ENCODE data around the gene UROS. TPM values are rescaled to one million over a fixed set of nuclear protein-coding genes. Genes with fewer than 3 reads are reported as not detected.

The UROS gene
- 10 to 100 TPM; 28.8 to 55.7 (median 44.6) TPM for total RNA-seq

DNA sequence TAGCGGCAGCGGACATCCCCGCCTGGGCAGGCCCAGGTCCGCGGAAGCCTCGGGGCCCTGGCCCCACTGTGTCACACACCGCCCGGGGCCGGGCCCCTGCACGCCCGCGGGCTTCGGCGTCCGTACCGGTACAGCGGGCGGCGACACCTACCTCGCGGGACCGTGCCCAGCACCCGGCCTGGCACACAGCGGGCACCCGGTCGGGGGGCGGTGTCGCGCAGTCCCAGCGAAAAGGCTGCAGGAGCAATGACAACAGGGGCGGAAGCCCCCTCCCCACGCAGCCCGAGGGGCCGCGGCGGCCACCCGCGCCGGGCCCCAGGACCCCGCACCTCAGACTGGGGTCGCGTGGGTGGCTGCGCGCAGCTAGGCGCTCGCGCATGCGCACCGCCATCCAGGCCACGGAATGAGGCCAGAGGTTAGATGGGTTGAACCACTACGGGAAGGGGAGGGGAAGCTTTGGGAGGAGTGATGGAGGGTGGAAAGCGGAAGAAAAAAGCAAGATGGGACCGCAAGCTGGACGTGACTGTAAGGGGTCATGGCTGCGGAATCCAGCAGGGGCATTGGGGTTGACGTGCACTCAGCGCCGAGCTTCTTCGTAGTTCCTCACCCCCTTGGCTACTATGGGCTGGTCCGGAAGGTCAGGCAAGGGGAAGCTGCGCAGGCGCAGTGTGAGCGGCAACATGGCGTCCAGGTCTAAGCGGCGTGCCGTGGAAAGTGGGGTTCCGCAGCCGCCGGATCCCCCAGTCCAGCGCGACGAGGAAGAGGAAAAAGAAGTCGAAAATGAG, at the start of gene UROS, which contains the start of gene BCCIP:
Gene UROS (minus strand): TSS at position 381 of the 785 bp plus-strand sequence. CDS start 6,759 bp downstream, outside the sequence.
Gene BCCIP (plus strand): TSS at position 669 of the 785 bp plus-strand sequence. CDS start 12 bp downstream, at position 681.
- peak within 1 kb of the TSS; percentile 56 to 93 (median 87) for H3K27ac ChIP-seq
- peak within 1 kb of the TSS; percentile 75 to 98 (median 91) for H3K4me3 ChIP-seq
- H3K36me3 ChIP-seq = peaks cover 0 to 12% (median 7%) of the 10 kb centered on the region in 3 donors
- peaks cover 0 to 48% (median 23%) of the 10 kb centered on the region in 4 donors for H3K4me1 ChIP-seq
- TF ChIP-seq, protein P1, sequence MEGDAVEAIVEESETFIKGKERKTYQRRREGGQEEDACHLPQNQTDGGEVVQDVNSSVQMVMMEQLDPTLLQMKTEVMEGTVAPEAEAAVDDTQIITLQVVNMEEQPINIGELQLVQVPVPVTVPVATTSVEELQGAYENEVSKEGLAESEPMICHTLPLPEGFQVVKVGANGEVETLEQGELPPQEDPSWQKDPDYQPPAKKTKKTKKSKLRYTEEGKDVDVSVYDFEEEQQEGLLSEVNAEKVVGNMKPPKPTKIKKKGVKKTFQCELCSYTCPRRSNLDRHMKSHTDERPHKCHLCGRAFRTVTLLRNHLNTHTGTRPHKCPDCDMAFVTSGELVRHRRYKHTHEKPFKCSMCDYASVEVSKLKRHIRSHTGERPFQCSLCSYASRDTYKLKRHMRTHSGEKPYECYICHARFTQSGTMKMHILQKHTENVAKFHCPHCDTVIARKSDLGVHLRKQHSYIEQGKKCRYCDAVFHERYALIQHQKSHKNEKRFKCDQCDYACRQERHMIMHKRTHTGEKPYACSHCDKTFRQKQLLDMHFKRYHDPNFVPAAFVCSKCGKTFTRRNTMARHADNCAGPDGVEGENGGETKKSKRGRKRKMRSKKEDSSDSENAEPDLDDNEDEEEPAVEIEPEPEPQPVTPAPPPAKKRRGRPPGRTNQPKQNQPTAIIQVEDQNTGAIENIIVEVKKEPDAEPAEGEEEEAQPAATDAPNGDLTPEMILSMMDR (IDR thresholded peaks at IDR 0.05) = peak in 2 of 5 experiments; percentile 34 to 56
- peak in 1 of 2 donors; percentile 49 for TF ChIP-seq POLR2A (IDR thresholded peaks at IDR 0.05)
- peak in 1 of 2 donors; percentile 91 for TF ChIP-seq EP300 (IDR thresholded peaks at IDR 0.05)
- H3K27me3 ChIP-seq = no peaks in the 10 kb centered on the region
- peak; percentile 78 to 84 for DNase-seq (ENCODE audit: low spot score in 2 of 2)
- 0 to 1% methylated on average over 59 to 68 of the region's 74 CpGs for WGBS, 2 donors
- no peaks in the 10 kb centered on the region for H3K9me3 ChIP-seq

DNA sequence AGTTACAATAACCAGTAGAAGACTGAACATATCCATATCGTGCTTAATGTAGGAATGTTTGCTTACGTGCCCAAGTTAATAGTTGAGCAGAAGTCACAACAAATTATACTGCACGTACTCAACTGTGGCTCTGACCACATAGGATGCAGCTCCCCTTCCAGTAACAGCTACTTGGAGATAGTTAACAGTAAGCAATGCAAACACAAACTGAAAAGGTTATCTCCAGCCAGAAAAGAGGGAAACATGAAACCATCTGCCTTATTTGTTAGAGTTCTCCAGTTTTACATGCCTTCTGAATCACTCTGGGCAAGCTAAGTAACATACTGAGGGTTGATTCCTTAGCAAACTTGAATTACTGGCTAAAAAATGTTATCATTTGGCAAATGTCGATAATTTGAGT, 48.3 kb upstream of the UROS start:
- no peaks in the 10 kb centered on the region for H3K27me3 ChIP-seq
- H3K4me1 ChIP-seq = no peaks in the 10 kb centered on the region
- H3K27ac ChIP-seq = no peak overlapping the region
- peaks cover 0 to 28% (median 0%) of the 10 kb centered on the region in 3 donors for H3K36me3 ChIP-seq
- TF ChIP-seq EP300 (IDR thresholded peaks at IDR 0.05) = no peak
- TF ChIP-seq, protein P1 (IDR thresholded peaks at IDR 0.05) = no peak
- TF ChIP-seq POLR2A (IDR thresholded peaks at IDR 0.05) = no peak
- no peak for DNase-seq (ENCODE audit: low spot score in 2 of 2)
- H3K9me3 ChIP-seq = peaks cover 0 to 4% (median under 1%) of the 10 kb centered on the region in 4 donors
- H3K4me3 ChIP-seq = no peak overlapping the region
- WGBS, 2 donors = 86 to 91% methylated on average over 4 of the region's 4 CpGs

DNA sequence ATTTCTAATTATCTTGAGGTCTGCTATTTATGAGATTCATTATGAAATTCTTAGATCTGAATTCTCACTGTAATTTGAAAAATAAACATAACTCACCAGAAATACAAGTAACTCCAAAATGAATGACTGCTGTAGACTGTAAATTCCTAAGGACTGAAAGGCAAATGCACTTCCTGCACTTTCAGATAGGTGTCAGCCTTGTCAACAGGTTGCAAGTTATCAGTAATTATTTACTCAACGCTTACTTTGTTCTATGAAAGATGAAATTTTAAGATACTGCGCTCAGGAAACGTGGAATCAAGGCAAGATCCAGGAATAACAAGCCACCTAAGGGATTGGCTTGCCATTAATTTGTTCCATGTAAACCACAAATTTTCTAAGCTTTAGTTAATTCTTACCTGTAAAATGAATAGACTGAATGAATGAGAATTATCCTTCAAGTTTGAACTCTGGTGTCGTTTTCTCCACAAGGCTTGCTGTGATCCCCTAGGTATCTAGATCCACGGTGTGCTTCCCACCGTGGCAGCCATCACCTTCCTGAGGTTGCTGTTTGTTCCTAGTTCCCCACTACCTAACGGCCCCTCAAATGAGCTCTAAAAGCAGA, 45.4 kb upstream of the UROS start:
- DNase-seq (ENCODE audit: low spot score in 2 of 2) = peak in 1 of 2 donors; percentile 13
- peaks cover 0 to 30% (median 5%) of the 10 kb centered on the region in 3 donors for H3K36me3 ChIP-seq
- H3K9me3 ChIP-seq = no peaks in the 10 kb centered on the region
- TF ChIP-seq POLR2A (IDR thresholded peaks at IDR 0.05) = no peak
- TF ChIP-seq, protein P1 (IDR thresholded peaks at IDR 0.05) = peak; percentile 38 to 78 (median 71)
- TF ChIP-seq EP300 (IDR thresholded peaks at IDR 0.05) = no peak
- no peak overlapping the region for H3K4me3 ChIP-seq
- no peaks in the 10 kb centered on the region for H3K27me3 ChIP-seq
- no peak overlapping the region for H3K27ac ChIP-seq
- no peaks in the 10 kb centered on the region for H3K4me1 ChIP-seq
- 54 to 55% methylated on average over 7 of the region's 7 CpGs for WGBS, 2 donors

DNA sequence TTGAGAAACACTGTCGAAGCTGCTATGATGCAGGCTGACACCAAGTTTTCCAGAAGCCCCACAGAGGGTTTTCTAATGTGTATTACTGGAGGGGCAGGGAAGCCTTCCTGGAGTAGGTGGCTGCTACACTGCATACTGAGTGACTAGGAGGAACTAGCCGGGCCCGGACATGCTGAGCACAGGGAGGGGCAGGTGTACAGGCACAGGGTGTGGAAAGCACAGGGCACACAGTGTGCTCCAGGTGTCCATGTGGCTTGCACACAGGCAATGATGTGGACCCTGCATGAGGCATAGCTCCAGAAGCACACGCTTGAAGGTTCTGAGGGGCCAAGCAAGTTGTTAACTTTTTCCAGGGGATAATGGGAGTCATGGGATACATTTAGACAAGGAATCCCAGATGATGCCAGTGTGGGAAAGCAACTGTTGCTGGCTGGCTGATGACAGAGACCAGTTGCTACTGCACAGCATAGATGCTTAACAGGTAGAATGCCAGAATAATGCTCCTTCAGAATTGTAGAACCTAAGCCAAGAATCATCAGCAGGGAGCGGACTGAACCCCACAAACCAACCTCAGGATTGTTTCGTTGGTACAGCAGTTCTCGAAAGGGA, 43.5 kb upstream of the UROS start:
- Histone ChIP-seq H3K4me3 (no peak overlapping the region), H3K36me3 (peaks cover 0 to 30% (median 5%) of the 10 kb centered on the region in 3 donors), H3K27ac (no peak overlapping the region), H3K9me3 (no peaks in the 10 kb centered on the region), H3K27me3 (no peaks in the 10 kb centered on the region), H3K4me1 (no peaks in the 10 kb centered on the region)
- WGBS, 2 donors = 91 to 93% methylated on average over 7 of the region's 7 CpGs
- TF ChIP-seq, protein P1 (IDR thresholded peaks at IDR 0.05) = no peak
- no peak for TF ChIP-seq EP300 (IDR thresholded peaks at IDR 0.05)
- no peak for DNase-seq (ENCODE audit: low spot score in 2 of 2)
